Central memory CD8-positive, alpha-beta T cell (primary cell): ENCODE results near the gene YWHAH.

ENCODE experiments used
- ATAC-seq: fragments of 150-1000 bp; cut with Tn5 transposase; replicated peaks from 2 replicates; pipeline ENCODE4 v1.10.0; 2022; ENCODE audit warnings: mild to moderate bottlenecking, moderate FRiP score, moderate number of reproducible peaks; ENCODE audit not compliant: poor library complexity, severe bottlenecking; ENCODE audit errors: extremely low read depth
- DNase-seq, 2 donors: peaks; one replicate each; pipeline ENCODE4 v3.0.0; 2021; ENCODE audit warnings: low spot score in 2 of 2
- H3K27ac Mint-ChIP-seq: one replicate; pipeline ENCODE4 v1.8.0; 2022; ENCODE audit warnings: low read depth, mild to moderate bottlenecking, moderate library complexity, mixed read lengths
- H3K27me3 Mint-ChIP-seq: one replicate; pipeline ENCODE4 v1.8.0; 2022; ENCODE audit warnings: mixed read lengths
- H3K36me3 Mint-ChIP-seq: one replicate; pipeline ENCODE4 v1.8.0; 2022; ENCODE audit warnings: mild to moderate bottlenecking, moderate library complexity, mixed read lengths; ENCODE audit not compliant: insufficient read depth
- H3K4me1 Mint-ChIP-seq: one replicate; pipeline ENCODE4 v1.8.0; 2022; ENCODE audit warnings: mixed read lengths
- H3K4me3 Mint-ChIP-seq: one replicate; pipeline ENCODE4 v1.8.0; 2022; ENCODE audit warnings: mild to moderate bottlenecking, moderate library complexity, mixed read lengths
- H3K9me3 Mint-ChIP-seq: one replicate; pipeline ENCODE4 v1.8.0; 2022; ENCODE audit warnings: mixed read lengths

The YWHAH gene

DNA sequence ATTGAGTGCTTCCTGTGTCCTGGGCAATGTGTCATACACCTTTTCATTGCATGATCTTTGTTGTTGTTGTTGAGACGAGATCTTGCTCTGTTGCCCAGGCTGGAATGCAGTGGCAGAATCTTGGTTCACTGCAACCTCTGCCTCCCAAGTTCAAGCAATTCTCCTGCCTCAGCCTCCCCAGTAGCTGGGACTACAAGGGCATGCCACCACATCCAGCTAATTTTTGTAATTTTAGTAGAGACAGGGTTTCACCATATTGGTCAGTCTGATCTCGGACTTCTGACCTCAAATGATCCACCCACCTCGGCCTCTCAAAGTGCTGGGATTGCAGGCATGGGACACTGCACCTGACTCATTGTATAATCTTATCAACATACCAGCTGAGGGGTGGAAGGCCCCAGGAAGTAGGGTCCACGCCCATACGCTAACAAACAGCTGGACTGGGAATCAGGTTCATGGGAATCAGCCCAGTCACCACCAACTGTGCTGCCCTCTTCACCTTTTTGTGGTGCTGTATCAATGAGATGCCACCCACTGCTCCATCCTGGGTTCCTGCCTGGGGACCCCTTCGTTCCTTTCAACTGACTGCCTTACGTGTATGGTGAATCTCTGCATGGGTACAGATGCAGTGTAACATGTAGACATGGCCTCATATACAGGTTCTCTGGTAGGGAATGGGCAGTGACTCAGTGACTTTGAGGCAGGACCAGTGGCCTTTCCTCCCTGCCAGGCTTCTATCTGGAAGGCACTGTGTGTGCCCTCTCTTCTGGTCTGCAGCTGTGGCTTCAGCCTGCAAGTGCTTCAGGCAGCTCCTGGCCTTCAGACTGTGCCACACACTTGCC lies 32.5 kb upstream of the YWHAH start:
- Mint-ChIP-seq H3K27me3 (no peaks in the 10 kb centered on the region), H3K27ac (no peak overlapping the region), H3K4me1 (no peaks in the 10 kb centered on the region), H3K9me3 (no peaks in the 10 kb centered on the region), H3K4me3 (no peak overlapping the region), H3K36me3 (peaks cover 10% of the 10 kb centered on the region)
- ATAC-seq = no peak
- no peak for DNase-seq

DNA sequence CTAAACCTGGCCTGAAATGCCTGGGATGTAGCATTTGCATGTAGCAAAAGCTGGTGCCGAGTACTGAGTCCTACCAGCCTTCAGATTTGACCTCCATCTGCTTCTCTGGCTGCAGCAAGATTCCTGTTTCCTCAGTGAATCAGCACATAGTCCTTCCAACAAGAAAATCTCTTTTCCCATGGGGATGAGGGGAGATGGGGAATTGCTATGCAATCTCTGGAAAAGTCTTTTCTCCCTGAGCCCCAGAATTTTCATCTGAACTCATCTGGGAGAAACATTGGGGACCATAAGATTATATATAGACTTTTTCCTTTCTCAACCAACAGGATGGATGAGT lies 32.0 kb upstream of the YWHAH start:
- Mint-ChIP-seq H3K4me3 (no peak overlapping the region), H3K36me3 (peaks cover 10% of the 10 kb centered on the region)

DNA sequence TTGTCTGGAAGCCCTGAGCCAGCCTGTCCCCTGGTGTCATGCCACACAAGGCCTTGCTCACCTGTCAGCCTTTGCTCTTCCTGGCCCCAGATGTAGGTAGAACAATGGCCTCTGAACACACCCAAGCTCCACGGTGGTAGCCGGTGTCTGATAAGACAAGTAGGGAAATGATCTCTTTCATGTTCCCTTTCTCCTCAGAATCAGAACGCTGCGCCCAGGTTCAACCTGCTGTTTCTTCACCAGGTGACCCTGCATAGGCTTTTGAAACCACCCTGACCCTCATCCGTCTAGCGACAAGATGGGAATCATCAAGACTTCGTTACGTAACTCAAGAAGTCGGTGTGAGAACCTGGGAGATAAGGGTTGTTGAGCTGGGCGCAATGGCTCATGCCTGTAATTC lies 28.7 kb upstream of the YWHAH start:
- no peak for ATAC-seq
- peaks cover 8% of the 10 kb centered on the region for H3K4me1 Mint-ChIP-seq

More for the DNA sequence above, 32.0 kb upstream of the YWHAH start:
- Mint-ChIP-seq H3K27ac (no peak overlapping the region), H3K9me3 (no peaks in the 10 kb centered on the region), H3K27me3 (no peaks in the 10 kb centered on the region), H3K4me1 (peaks cover 2% of the 10 kb centered on the region)
- ATAC-seq = no peak
- DNase-seq = no peak

DNA sequence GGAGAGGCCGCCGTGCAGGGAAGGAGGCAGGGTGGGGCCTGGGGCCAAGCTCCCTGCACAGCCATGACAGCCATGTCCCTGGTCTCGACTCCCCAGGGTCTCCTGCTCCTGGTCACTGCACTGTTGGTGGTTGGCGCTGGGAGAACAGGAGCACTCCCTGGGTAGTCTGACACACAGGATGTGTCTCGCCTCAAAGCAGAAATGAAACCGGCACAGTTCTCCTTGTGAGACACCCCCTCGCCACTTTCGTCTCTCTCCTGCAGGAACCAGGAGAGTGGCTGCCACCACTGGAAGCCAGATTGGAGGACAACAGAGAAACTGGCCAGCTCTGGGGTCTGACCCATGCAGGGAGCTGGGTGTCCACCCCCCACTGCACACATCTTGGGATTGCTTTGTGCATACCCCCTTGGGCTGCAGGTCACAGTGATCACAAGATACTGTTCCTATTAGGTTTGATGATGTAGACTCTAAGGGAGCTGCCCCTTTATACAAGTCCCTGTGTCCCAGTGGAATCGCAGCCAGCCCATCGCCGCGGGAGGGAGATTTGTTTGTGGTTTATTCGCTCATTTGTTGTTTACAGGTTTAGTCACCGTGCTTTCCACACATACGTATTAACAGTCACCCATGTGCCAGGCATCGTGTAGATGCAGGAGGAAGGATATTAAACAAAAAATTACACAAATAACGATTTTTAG lies 27.0 kb upstream of the YWHAH start:
- Mint-ChIP-seq H3K9me3 (no peaks in the 10 kb centered on the region), H3K4me3 (peak overlapping the region; percentile 63)
- DNase-seq = no peak

More for the DNA sequence above, 28.7 kb upstream of the YWHAH start:
- no peak overlapping the region for H3K4me3 Mint-ChIP-seq
- H3K27me3 Mint-ChIP-seq = no peaks in the 10 kb centered on the region
- H3K9me3 Mint-ChIP-seq = no peaks in the 10 kb centered on the region
- peaks cover 2% of the 10 kb centered on the region for H3K36me3 Mint-ChIP-seq
- H3K27ac Mint-ChIP-seq = no peak overlapping the region
- no peak for DNase-seq

DNA sequence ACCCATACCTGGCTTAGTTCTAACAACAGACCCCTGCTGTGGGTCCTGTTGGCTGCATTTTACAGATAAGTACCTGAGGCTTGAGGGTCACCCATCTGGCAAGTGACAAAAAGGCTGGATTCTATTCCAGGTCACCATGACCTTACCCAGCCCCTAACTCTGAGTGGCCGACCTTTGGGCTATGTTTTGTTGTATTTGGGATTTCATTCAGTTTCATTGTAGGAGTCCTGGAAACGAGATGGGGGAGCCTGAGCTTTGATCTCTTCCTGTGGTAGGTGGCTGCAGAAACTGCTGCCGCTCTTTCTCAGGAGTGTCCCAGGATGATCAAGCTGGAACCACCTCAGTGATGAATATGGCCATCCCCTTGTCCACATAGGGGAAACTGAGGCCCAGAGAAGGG lies 24.6 kb upstream of the YWHAH start:
- Mint-ChIP-seq H3K4me1 (peaks cover 8% of the 10 kb centered on the region), H3K9me3 (no peaks in the 10 kb centered on the region), H3K4me3 (no peak overlapping the region), H3K27me3 (no peaks in the 10 kb centered on the region), H3K36me3 (no peaks in the 10 kb centered on the region), H3K27ac (no peak overlapping the region)
- DNase-seq (no peak), ATAC-seq (no peak)

More for the DNA sequence above, 27.0 kb upstream of the YWHAH start:
- peak; percentile 56 for ATAC-seq
- H3K27me3 Mint-ChIP-seq = no peaks in the 10 kb centered on the region
- H3K4me1 Mint-ChIP-seq = peaks cover 8% of the 10 kb centered on the region
- H3K36me3 Mint-ChIP-seq = no peaks in the 10 kb centered on the region
- H3K27ac Mint-ChIP-seq = peak overlapping the region; percentile 79

DNA sequence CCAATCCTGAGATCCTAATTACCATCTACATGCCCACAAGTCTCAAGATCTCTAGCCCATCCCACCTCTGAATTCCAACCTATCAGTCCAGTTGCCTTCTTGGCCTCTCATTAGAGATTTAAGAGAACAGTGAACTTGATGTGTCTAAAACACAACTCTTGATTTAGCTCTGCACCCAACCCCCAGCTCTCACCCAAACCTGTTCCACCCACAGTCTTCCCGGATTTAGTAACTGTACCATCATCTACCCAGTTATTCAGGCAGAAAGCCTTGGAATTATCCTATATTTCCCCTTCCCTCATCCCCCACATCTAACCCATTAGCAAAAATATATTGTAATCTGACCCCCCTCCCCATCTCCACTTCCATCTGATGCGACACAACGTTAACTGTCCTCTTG lies 24.0 kb upstream of the YWHAH start:
- no peaks in the 10 kb centered on the region for H3K36me3 Mint-ChIP-seq
- H3K4me3 Mint-ChIP-seq = no peak overlapping the region
- H3K27ac Mint-ChIP-seq = no peak overlapping the region
- H3K4me1 Mint-ChIP-seq = peaks cover 8% of the 10 kb centered on the region
- peaks cover under 1% of the 10 kb centered on the region for H3K27me3 Mint-ChIP-seq
- DNase-seq (no peak), ATAC-seq (no peak)
- H3K9me3 Mint-ChIP-seq = no peaks in the 10 kb centered on the region

DNA sequence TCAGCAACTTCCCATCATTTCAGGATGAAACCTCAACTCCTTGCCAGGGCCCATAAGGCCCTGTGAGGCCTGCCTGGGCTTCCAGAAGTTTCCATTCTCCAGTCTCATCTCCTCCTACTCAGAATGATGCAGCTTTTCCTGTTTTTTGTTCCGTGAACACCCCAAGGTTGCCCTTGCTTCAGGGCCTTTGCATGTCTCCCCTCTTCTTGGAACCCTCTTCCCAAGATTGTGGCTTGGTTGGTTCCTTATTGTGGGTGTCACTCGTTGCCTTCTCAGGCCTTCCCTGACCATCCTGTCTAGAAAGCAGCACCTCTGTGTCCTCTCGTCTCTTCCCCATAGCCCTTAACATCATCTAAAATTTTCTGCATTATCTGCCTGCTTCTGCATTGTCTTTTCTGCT lies 23.2 kb upstream of the YWHAH start:
- DNase-seq = no peak
- ATAC-seq = no peak
- Mint-ChIP-seq H3K4me3 (no peak overlapping the region), H3K27ac (no peak overlapping the region), H3K4me1 (peaks cover 8% of the 10 kb centered on the region), H3K27me3 (peaks cover 8% of the 10 kb centered on the region), H3K9me3 (no peaks in the 10 kb centered on the region), H3K36me3 (peaks cover 1% of the 10 kb centered on the region)

DNA sequence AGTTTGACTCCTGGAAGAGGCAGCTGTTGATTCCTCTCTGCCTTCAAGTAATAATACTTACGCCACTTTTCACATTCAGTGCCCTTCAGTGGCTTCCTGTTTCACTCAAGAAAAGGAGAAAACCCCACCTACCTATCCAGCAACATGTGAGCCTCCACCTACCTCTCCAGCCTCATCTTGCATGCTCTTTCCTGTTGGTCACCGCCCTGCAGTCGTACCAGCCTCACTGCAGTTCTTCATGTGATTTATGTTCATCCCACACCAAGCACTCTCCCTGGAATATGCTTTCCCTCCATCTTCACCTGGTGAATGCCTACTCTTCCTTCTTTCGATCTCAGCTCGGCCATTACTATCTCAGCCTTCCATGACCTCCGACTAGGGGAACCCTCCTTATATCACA lies 21.8 kb upstream of the YWHAH start:
- Mint-ChIP-seq H3K4me3 (no peak overlapping the region), H3K27me3 (peaks cover 9% of the 10 kb centered on the region), H3K9me3 (no peaks in the 10 kb centered on the region), H3K27ac (no peak overlapping the region), H3K36me3 (peaks cover 1% of the 10 kb centered on the region), H3K4me1 (peaks cover 5% of the 10 kb centered on the region)
- DNase-seq (no peak), ATAC-seq (no peak)

DNA sequence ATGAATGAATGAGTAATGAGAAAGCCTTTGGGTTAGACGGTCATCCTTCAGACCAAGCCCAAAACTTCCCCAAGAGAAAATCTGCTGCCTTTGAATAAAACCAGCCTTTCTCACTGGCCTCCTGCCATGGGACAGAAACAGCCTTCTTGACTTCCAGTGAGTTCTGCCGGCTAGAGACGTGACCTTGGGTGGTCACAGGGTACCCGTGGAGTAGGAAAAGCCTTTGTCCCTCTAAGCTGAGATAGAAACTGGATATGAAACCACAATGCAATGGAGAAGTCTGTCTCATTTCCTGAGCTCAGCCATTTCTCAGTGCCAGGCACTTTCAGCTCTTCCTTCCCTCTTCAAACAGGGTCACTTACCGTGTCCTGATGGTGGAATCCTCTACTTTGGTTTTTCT lies 21.2 kb upstream of the YWHAH start:
- DNase-seq = no peak
- no peaks in the 10 kb centered on the region for H3K4me1 Mint-ChIP-seq
- peaks cover 1% of the 10 kb centered on the region for H3K36me3 Mint-ChIP-seq
- peaks cover 9% of the 10 kb centered on the region for H3K27me3 Mint-ChIP-seq
- ATAC-seq = no peak
- H3K9me3 Mint-ChIP-seq = no peaks in the 10 kb centered on the region
- H3K27ac Mint-ChIP-seq = no peak overlapping the region
- H3K4me3 Mint-ChIP-seq = no peak overlapping the region

DNA sequence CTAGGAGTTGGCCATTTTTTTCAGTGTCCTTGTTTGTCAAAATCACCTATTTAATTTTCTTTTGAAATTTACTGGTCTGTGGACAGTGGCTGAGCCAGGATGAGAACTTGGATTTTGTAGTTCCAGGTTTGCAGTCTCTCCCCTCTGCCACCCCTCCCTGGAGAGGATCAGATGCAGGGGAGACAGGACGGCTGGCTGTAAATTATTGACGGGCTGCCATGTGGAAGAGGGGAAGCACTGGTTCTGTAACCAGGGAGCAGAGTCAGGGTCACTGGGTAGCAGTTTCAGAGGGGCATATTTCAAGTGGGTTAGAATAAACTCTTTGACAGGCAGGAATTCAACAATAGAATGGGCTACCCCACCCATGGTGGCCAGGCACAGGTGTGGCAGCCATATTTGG lies 20.6 kb upstream of the YWHAH start:
- no peak for DNase-seq
- Mint-ChIP-seq H3K27ac (no peak overlapping the region), H3K4me3 (no peak overlapping the region), H3K36me3 (peaks cover 1% of the 10 kb centered on the region), H3K4me1 (no peaks in the 10 kb centered on the region), H3K27me3 (peaks cover 9% of the 10 kb centered on the region), H3K9me3 (no peaks in the 10 kb centered on the region)
- no peak for ATAC-seq

DNA sequence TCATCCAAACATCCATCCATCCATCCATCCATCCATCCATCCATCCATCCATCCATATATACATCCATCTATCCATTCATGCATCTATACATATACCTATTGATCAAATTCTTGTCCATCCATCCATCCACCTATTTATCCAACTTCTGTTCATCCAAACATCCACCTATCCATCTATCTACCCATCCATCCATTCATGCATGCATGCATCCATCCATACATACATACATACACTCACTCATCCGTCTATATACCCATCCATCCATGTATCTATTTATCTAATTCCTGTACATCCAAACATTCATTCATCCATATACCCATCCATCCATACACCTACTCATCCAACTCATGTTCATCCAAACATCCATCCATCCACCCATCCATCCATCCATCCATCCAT lies 19.3 kb upstream of the YWHAH start:
- Mint-ChIP-seq H3K4me3 (no peak overlapping the region), H3K4me1 (no peaks in the 10 kb centered on the region), H3K36me3 (peaks cover 1% of the 10 kb centered on the region), H3K27ac (no peak overlapping the region), H3K9me3 (no peaks in the 10 kb centered on the region), H3K27me3 (peaks cover 9% of the 10 kb centered on the region)
- no peak for DNase-seq
- ATAC-seq = no peak

DNA sequence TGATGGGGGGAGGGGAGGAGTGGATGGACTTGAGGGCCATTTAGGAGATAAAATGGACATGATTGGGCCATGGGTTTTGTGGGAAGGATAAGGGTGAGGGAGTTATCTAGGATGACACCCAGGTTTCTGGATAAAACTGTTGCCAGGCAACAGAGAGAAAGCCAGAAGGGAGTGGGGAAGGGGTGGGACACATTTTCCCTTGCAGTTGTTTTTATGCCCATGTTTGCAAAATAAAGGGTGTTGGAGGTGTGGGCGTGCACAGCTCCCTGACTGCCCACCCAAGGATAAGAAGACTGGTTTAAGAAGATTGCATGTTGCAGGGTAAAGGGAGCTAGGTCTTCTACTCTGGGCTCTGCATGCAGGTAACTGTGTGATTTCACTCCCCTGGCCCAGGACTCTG lies 18.3 kb upstream of the YWHAH start:
- no peaks in the 10 kb centered on the region for H3K9me3 Mint-ChIP-seq
- no peak overlapping the region for H3K4me3 Mint-ChIP-seq
- H3K27ac Mint-ChIP-seq = no peak overlapping the region
- peaks cover 9% of the 10 kb centered on the region for H3K27me3 Mint-ChIP-seq
- no peaks in the 10 kb centered on the region for H3K4me1 Mint-ChIP-seq
- DNase-seq = no peak
- H3K36me3 Mint-ChIP-seq = peaks cover 1% of the 10 kb centered on the region
- no peak for ATAC-seq

DNA sequence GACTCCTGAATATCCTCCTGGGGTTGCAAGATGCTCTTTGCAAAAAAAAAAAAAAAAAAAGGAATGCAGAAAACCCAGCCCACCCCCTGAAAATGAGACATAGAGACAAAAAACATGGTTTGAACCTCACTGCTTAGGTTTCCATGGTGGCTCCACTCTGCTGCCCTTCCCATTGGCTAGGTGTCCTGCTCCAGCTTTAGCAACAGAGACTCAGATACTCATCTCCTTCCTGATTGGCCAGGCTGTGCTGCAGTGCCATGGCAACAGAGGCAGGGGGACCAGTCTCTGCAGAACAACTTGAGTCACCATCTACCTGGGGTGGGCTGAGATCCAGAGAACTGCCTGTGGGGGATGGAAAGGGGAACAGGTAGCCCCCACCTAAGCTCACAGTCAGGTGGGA lies 17.4 kb upstream of the YWHAH start:
- H3K4me3 Mint-ChIP-seq = no peak overlapping the region
- H3K4me1 Mint-ChIP-seq = no peaks in the 10 kb centered on the region
- DNase-seq = no peak
- peaks cover 1% of the 10 kb centered on the region for H3K36me3 Mint-ChIP-seq
- peaks cover 9% of the 10 kb centered on the region for H3K27me3 Mint-ChIP-seq
- H3K9me3 Mint-ChIP-seq = no peaks in the 10 kb centered on the region
- H3K27ac Mint-ChIP-seq = no peak overlapping the region
- no peak for ATAC-seq
